Measurements from ENCODE around the gene C4orf17.

C4orf17 gene

DNA sequence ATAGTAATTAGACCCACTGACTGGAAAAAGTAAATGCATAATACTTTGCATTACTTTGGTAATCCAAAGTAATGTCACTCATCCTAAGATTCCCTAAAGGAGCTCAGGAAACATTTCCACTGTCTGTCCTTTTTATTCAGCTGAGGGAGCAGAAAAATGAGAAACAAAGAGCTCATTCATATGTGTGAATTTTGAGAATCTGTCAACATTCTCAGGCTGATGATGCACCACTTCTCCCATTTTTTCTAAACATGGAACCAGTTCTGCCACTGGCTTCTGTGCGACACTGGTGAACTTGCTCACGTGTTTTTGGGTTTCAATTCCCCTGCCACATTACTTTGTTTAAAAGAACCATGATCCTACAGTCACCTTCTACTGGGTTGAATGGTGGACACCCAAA, 47.3 kb upstream of the C4orf17 start:
- H3K9me3 ChIP-seq (ENCODE audit: insufficient read depth, low read length): no peaks in the 10 kb centered on the region
- no peak overlapping the region for H3K27ac ChIP-seq (ENCODE audit: low read depth, low read length)
- no peak overlapping the region for H3K9ac ChIP-seq (ENCODE audit: low read length)
- no peaks in the 10 kb centered on the region for H3K79me2 ChIP-seq (ENCODE audit: insufficient read depth, low read length)
- no peak overlapping the region for H3K4me2 ChIP-seq (ENCODE audit: low read depth, low read length, poor library complexity, severe bottlenecking)
- H2AFZ ChIP-seq (ENCODE audit: low read depth, low read length, severe bottlenecking): no peak overlapping the region
- no peaks in the 10 kb centered on the region for H3K9me2 ChIP-seq (replicated peaks; ENCODE audit: insufficient read depth, low read length)
- H3K27me3 ChIP-seq (ENCODE audit: low read length): no peaks in the 10 kb centered on the region
- H3K36me3 ChIP-seq (ENCODE audit: low read length): no peaks in the 10 kb centered on the region
- no peak overlapping the region for H3K4me3 ChIP-seq (ENCODE audit: insufficient read depth, low read length, poor library complexity, severe bottlenecking)
- H3F3A ChIP-seq (ENCODE audit: insufficient read depth): no peaks in the 10 kb centered on the region
- H4K20me1 ChIP-seq (ENCODE audit: low read depth, low read length): no peaks in the 10 kb centered on the region
- TF ChIP-seq EZH2phosphoT487 (conservative IDR thresholded peaks at IDR 0.05; ENCODE audit: low read length): no peak
- TF ChIP-seq, protein P1, sequence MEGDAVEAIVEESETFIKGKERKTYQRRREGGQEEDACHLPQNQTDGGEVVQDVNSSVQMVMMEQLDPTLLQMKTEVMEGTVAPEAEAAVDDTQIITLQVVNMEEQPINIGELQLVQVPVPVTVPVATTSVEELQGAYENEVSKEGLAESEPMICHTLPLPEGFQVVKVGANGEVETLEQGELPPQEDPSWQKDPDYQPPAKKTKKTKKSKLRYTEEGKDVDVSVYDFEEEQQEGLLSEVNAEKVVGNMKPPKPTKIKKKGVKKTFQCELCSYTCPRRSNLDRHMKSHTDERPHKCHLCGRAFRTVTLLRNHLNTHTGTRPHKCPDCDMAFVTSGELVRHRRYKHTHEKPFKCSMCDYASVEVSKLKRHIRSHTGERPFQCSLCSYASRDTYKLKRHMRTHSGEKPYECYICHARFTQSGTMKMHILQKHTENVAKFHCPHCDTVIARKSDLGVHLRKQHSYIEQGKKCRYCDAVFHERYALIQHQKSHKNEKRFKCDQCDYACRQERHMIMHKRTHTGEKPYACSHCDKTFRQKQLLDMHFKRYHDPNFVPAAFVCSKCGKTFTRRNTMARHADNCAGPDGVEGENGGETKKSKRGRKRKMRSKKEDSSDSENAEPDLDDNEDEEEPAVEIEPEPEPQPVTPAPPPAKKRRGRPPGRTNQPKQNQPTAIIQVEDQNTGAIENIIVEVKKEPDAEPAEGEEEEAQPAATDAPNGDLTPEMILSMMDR (IDR thresholded peaks at IDR 0.05; ENCODE audit: insufficient read depth, low read length, poor library complexity, severe bottlenecking): no peak

DNA sequence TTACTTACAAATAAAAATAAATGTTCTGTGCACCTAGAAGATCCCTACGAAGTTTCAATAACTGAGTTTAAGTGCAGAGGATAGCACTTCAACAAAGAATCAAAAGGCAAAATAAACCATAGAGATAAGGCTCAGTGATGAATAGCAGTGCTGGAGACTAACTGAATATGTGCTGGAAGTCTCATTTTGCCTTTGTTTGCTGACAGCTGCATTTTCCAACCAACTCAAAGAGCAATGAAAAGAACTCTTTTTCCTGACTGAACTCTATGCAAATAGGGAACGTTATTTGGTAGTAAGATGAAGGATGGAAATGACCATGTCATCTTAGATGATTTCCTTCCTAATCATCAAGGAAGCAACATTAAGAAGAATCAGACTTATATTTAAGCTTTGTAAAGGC, 42.9 kb upstream of the C4orf17 start:
- H3K27ac ChIP-seq (ENCODE audit: low read depth, low read length): no peak overlapping the region
- no peaks in the 10 kb centered on the region for H3F3A ChIP-seq (ENCODE audit: insufficient read depth)
- H3K9me2 ChIP-seq (replicated peaks; ENCODE audit: insufficient read depth, low read length): no peaks in the 10 kb centered on the region
- no peaks in the 10 kb centered on the region for H3K9me3 ChIP-seq (ENCODE audit: insufficient read depth, low read length)
- no peak overlapping the region for H3K4me3 ChIP-seq (ENCODE audit: insufficient read depth, low read length, poor library complexity, severe bottlenecking)
- no peak overlapping the region for H3K4me2 ChIP-seq (ENCODE audit: low read depth, low read length, poor library complexity, severe bottlenecking)
- H2AFZ ChIP-seq (ENCODE audit: low read depth, low read length, severe bottlenecking): no peak overlapping the region
- TF ChIP-seq, protein P1 (IDR thresholded peaks at IDR 0.05; ENCODE audit: insufficient read depth, low read length, poor library complexity, severe bottlenecking): no peak
- TF ChIP-seq EZH2phosphoT487 (conservative IDR thresholded peaks at IDR 0.05; ENCODE audit: low read length): no peak
- H3K27me3 ChIP-seq (ENCODE audit: low read length): no peaks in the 10 kb centered on the region
- H3K79me2 ChIP-seq (ENCODE audit: insufficient read depth, low read length): no peaks in the 10 kb centered on the region
- H3K36me3 ChIP-seq (ENCODE audit: low read length): no peaks in the 10 kb centered on the region
- H4K20me1 ChIP-seq (ENCODE audit: low read depth, low read length): no peaks in the 10 kb centered on the region
- H3K9ac ChIP-seq (ENCODE audit: low read length): no peak overlapping the region

DNA sequence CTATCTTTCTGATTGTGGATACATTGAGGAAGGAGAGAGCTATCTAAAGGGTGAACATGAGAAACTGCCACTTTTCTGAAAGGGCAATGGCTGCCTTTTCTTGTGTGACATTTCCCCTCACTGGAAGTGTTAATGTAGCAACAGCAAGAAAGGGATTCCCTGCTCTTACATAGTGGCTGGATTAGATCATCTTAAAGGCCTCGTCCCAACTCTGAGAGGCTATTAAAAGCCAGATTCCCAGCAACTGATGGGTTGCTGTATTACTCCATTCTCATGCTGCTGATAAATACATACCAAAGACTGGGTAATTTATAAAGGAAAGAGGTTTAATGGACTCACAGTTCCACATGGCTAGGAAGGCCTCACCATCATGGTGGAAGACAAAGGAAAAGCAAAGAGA, 41.9 kb upstream of the C4orf17 start:
- Histone ChIP-seq H2AFZ (ENCODE audit: low read depth, low read length, severe bottlenecking) (no peak overlapping the region), H3K79me2 (ENCODE audit: insufficient read depth, low read length) (no peaks in the 10 kb centered on the region), H4K20me1 (ENCODE audit: low read depth, low read length) (no peaks in the 10 kb centered on the region), H3K27ac (ENCODE audit: low read depth, low read length) (no peak overlapping the region), H3K9me3 (ENCODE audit: insufficient read depth, low read length) (no peaks in the 10 kb centered on the region), H3K4me2 (ENCODE audit: low read depth, low read length, poor library complexity, severe bottlenecking) (no peak overlapping the region), H3K4me3 (ENCODE audit: insufficient read depth, low read length, poor library complexity, severe bottlenecking) (no peak overlapping the region), H3F3A (ENCODE audit: insufficient read depth) (no peaks in the 10 kb centered on the region), H3K27me3 (ENCODE audit: low read length) (no peaks in the 10 kb centered on the region), H3K9me2 (replicated peaks; ENCODE audit: insufficient read depth, low read length) (no peaks in the 10 kb centered on the region), H3K9ac (ENCODE audit: low read length) (no peak overlapping the region), H3K36me3 (ENCODE audit: low read length) (no peaks in the 10 kb centered on the region)
- TF ChIP-seq EZH2phosphoT487 (conservative IDR thresholded peaks at IDR 0.05; ENCODE audit: low read length): no peak
- TF ChIP-seq, protein P1 (IDR thresholded peaks at IDR 0.05; ENCODE audit: insufficient read depth, low read length, poor library complexity, severe bottlenecking): no peak
